Subcutaneous adipose tissue (tissue), 4 donors: ENCODE measurements around the gene SAMD14. TPM values are rescaled to one million over a fixed set of nuclear protein-coding genes. Genes with fewer than 3 reads are reported as not detected.

Source experiments
- CTCF ChIP-seq: fragments of 450-650 bp; IDR thresholded peaks from one replicate; pipeline ENCODE4 v1.5.1; 2016; ENCODE audit warnings: low read depth, mild to moderate bottlenecking, control low read depth, antibody characterized with exemption, moderate library complexity
- total RNA-seq, 4 donors: library from RNA; depleted of rRNA; stranded (reverse); fragments of >200 nt; gene quantifications; one replicate each; pipeline ENCODE4 v1.1.0, GENCODE V29; 2016

Gene SAMD14
- total RNA-seq, 4 donors from 2014 or later, result 0.33 to 0.38 (median 0.34) TPM; not detected in 1

- no peak for TF ChIP-seq CTCF
Measured at GRCh38 chr17:50080827-50081226, 49.1 kb downstream of the SAMD14 start.

- no peak for TF ChIP-seq CTCF
Measured at GRCh38 chr17:50080096-50080480, 49.9 kb downstream of the SAMD14 start.

GRCh38 chr17:50079334-50080095 is 50.4 kb downstream of the SAMD14 start:
- TF ChIP-seq CTCF, result no peak

GRCh38 chr17:50078430-50078829 is 51.5 kb downstream of the SAMD14 start:
- TF ChIP-seq CTCF, result no peak

- TF ChIP-seq CTCF, result no peak
Measured at GRCh38 chr17:50076591-50077235, 53.2 kb downstream of the SAMD14 start.

- no peak for TF ChIP-seq CTCF
Measured at GRCh38 chr17:50076221-50076590, 53.8 kb downstream of the SAMD14 start.

- TF ChIP-seq CTCF, result no peak
Measured at GRCh38 chr17:50075446-50076032, 54.4 kb downstream of the SAMD14 start.
